ENCODE measurements around the gene CHD5. TPM values are rescaled to one million over a fixed set of nuclear protein-coding genes. Genes with fewer than 3 reads are reported as not detected.

Gene CHD5
- total RNA-seq, 1 experiment from 2014 or later: 6.1 TPM

DNA sequence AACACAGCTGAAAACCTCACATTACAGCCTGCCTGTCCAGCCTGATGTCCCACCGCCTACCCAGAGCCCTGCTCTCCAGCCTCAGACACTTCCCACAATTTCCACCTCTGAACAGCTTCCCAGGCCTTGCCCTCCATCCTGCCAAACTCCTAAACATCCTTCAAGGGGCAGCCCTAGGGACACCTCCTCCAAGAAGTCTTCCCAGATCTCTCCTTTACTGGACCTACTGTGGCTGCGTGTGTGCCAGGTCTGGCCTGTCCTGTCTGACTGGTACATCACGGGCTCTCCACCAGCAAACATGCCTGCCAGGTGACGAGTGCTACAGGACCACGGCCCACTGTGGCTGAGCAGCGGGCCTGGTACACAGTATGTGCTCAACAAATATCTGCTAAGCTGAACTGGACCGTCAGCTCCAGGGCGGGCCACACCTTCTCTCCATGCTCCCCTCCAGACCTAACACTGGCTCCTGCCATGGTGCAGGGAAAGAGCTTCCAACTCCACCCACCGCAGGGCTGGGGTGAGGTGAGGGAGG lies 28.8 kb downstream of the CHD5 start:
- ATAC-seq: no peak
- H3K79me2 ChIP-seq (ENCODE audit: insufficient read depth, low read length): no peaks in the 10 kb centered on the region
- no peak overlapping the region for H3K4me3 ChIP-seq (replicated peaks in 1 of 2; ENCODE audit: low read depth in 1 of 2, low read length in 2 of 2)
- ChIA-PET RAD21 (ENCODE audit: low non-redundant PET in 1 of 2, low total read pairs in 2 of 2, uncharacterized antibody in 2 of 2, unreplicated experiment in 2 of 2) (no interaction called here), POLR2A (no interaction called here), CTCF (no interaction called here)
- H3K27me3 ChIP-seq (ENCODE audit: insufficient read depth, low read length): no peaks in the 10 kb centered on the region
- no peak overlapping the region for H3K4me2 ChIP-seq (ENCODE audit: low read length)
- no peak overlapping the region for H2AFZ ChIP-seq (ENCODE audit: low read depth, low read length, poor library complexity, severe bottlenecking)
- H3K4me1 ChIP-seq (ENCODE audit: control insufficient read depth in 1 of 2, insufficient read depth in 2 of 2, low read length in 2 of 2): peaks cover 5 to 18% of the 10 kb centered on the region in 2 experiments; a peak in 3 of 4 replicates
- no peak overlapping the region for H3K9ac ChIP-seq (ENCODE audit: low read length)
- no TSS peak for BruUV-seq (replicated peaks)
- H3K9me3 ChIP-seq (ENCODE audit: control insufficient read depth in 1 of 2, insufficient read depth in 1 of 2, low read depth in 1 of 2, low read length in 2 of 2): no peaks in the 10 kb centered on the region
- TF ChIP-seq TCF7L2 (IDR thresholded peaks at IDR 0.05; ENCODE audit: borderline replicate concordance, extremely low read depth, insufficient read depth, insufficient read length) (no peak), POLR2A (IDR thresholded peaks at IDR 0.05; ENCODE audit: borderline replicate concordance, extremely low read depth, insufficient read depth, insufficient read length) (no peak), EZH2 (IDR thresholded peaks at IDR 0.05) (no peak), RAD21 (IDR thresholded peaks at IDR 0.05; ENCODE audit: low read depth) (no peak), ZFX (IDR thresholded peaks at IDR 0.05) (no peak), SRF (IDR thresholded peaks at IDR 0.05; ENCODE audit: low read depth) (no peak), YY1 (IDR thresholded peaks at IDR 0.05; ENCODE audit: extremely low read depth, insufficient replicate concordance, low read depth, low read length) (no peak), EGR1 (IDR thresholded peaks at IDR 0.05; ENCODE audit: low read depth) (no peak), POLR2AphosphoS5 (IDR thresholded peaks at IDR 0.05; ENCODE audit: low read depth, low read length) (no peak), SP1 (IDR thresholded peaks at IDR 0.05; ENCODE audit: low read depth) (no peak), CEBPB (IDR thresholded peaks at IDR 0.05; ENCODE audit: low read depth) (no peak), ZNF274 (IDR thresholded peaks at IDR 0.05; ENCODE audit: low read depth, low read length) (no peak), SIN3A (IDR thresholded peaks at IDR 0.05; ENCODE audit: low read depth) (no peak)
- TF ChIP-seq, protein P1, sequence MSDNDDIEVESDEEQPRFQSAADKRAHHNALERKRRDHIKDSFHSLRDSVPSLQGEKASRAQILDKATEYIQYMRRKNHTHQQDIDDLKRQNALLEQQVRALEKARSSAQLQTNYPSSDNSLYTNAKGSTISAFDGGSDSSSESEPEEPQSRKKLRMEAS (IDR thresholded peaks at IDR 0.05): no peak
- TF ChIP-seq, protein P2, sequence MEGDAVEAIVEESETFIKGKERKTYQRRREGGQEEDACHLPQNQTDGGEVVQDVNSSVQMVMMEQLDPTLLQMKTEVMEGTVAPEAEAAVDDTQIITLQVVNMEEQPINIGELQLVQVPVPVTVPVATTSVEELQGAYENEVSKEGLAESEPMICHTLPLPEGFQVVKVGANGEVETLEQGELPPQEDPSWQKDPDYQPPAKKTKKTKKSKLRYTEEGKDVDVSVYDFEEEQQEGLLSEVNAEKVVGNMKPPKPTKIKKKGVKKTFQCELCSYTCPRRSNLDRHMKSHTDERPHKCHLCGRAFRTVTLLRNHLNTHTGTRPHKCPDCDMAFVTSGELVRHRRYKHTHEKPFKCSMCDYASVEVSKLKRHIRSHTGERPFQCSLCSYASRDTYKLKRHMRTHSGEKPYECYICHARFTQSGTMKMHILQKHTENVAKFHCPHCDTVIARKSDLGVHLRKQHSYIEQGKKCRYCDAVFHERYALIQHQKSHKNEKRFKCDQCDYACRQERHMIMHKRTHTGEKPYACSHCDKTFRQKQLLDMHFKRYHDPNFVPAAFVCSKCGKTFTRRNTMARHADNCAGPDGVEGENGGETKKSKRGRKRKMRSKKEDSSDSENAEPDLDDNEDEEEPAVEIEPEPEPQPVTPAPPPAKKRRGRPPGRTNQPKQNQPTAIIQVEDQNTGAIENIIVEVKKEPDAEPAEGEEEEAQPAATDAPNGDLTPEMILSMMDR (IDR thresholded peaks at IDR 0.05 in 2 of 3, conservative IDR thresholded peaks at IDR 0.05 in 1 of 3; ENCODE audit: borderline replicate concordance in 1 of 3, insufficient read depth in 1 of 3, low read depth in 2 of 3, low read length in 2 of 3): no peak
- TF ChIP-seq, protein P3, sequence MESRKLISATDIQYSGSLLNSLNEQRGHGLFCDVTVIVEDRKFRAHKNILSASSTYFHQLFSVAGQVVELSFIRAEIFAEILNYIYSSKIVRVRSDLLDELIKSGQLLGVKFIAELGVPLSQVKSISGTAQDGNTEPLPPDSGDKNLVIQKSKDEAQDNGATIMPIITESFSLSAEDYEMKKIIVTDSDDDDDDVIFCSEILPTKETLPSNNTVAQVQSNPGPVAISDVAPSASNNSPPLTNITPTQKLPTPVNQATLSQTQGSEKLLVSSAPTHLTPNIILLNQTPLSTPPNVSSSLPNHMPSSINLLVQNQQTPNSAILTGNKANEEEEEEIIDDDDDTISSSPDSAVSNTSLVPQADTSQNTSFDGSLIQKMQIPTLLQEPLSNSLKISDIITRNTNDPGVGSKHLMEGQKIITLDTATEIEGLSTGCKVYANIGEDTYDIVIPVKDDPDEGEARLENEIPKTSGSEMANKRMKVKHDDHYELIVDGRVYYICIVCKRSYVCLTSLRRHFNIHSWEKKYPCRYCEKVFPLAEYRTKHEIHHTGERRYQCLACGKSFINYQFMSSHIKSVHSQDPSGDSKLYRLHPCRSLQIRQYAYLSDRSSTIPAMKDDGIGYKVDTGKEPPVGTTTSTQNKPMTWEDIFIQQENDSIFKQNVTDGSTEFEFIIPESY (IDR thresholded peaks at IDR 0.05; ENCODE audit: extremely low read depth, insufficient replicate concordance, low read length): no peak
- H3K27ac ChIP-seq (ENCODE audit: low read depth, low read length): no peak overlapping the region
- H3K9me2 ChIP-seq (ENCODE audit: insufficient read depth): no peaks in the 10 kb centered on the region
- intact Hi-C loops (cut with micrococcal nuclease): no loop called here
- H3K36me3 ChIP-seq (ENCODE audit: control insufficient read depth in 1 of 2, insufficient read depth in 2 of 2, low read length in 2 of 2): no peaks in the 10 kb centered on the region
- no peak for DNase-seq (ENCODE audit: low read depth, low spot score)
- no peaks in the 10 kb centered on the region for H4K20me1 ChIP-seq (ENCODE audit: insufficient read depth)
